Measurements from ENCODE around the gene UBD. TPM values are rescaled to one million over a fixed set of nuclear protein-coding genes. Genes with fewer than 3 reads are reported as not detected.

Gene UBD
- total and polyA plus RNA-seq, 2 experiments from 2014 or later = not detected

DNA sequence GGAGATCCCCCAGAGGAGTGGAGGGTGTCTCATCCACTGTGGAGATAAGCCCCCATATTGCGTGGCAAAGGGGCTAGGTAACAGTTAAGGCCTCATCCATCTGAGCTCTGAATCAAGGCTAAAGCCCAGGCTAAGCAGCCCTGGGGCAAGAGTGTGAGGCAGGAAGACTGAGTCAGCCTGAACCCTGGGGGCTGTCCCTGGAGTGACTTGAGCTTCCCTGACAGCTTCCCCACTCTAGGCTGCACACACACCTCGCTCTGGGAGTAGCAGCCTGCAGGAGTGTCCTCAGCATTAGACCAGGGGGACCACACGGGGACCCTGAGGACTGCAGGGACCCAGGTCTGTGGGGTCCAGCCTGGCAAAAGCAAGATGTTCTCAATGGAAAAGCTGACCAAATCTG lies 27.9 kb downstream of the UBD start:
- no peak overlapping the region for H2AFZ ChIP-seq
- H3K4me1 ChIP-seq (ENCODE audit: insufficient read depth) = no peaks in the 10 kb centered on the region
- Mint-ChIP-seq H3K9me3 (no peaks in the 10 kb centered on the region; the same call in 1 of the 3 replicates), H3K27me3 (ENCODE audit: insufficient read depth, low read depth, poor library complexity) (peaks cover 4% of the 10 kb centered on the region), H3K4me1 (no peaks in the 10 kb centered on the region), H3K4me3 (no peak overlapping the region), H3K36me3 (ENCODE audit: low read depth) (no peaks in the 10 kb centered on the region), H3K27ac (no peak overlapping the region)
- H3K27ac ChIP-seq (ENCODE audit: low read depth) = no peak overlapping the region
- no peaks in the 10 kb centered on the region for H3K27me3 ChIP-seq (ENCODE audit: insufficient read depth)
- DNase-seq (ENCODE audit: low spot score) (no peak), ATAC-seq (no peak)
- H3F3A ChIP-seq (replicated peaks; ENCODE audit: low read depth) = no peaks in the 10 kb centered on the region
- TF ChIP-seq ETS1 (IDR thresholded peaks at IDR 0.05) = no peak
- TF ChIP-seq, protein P1, sequence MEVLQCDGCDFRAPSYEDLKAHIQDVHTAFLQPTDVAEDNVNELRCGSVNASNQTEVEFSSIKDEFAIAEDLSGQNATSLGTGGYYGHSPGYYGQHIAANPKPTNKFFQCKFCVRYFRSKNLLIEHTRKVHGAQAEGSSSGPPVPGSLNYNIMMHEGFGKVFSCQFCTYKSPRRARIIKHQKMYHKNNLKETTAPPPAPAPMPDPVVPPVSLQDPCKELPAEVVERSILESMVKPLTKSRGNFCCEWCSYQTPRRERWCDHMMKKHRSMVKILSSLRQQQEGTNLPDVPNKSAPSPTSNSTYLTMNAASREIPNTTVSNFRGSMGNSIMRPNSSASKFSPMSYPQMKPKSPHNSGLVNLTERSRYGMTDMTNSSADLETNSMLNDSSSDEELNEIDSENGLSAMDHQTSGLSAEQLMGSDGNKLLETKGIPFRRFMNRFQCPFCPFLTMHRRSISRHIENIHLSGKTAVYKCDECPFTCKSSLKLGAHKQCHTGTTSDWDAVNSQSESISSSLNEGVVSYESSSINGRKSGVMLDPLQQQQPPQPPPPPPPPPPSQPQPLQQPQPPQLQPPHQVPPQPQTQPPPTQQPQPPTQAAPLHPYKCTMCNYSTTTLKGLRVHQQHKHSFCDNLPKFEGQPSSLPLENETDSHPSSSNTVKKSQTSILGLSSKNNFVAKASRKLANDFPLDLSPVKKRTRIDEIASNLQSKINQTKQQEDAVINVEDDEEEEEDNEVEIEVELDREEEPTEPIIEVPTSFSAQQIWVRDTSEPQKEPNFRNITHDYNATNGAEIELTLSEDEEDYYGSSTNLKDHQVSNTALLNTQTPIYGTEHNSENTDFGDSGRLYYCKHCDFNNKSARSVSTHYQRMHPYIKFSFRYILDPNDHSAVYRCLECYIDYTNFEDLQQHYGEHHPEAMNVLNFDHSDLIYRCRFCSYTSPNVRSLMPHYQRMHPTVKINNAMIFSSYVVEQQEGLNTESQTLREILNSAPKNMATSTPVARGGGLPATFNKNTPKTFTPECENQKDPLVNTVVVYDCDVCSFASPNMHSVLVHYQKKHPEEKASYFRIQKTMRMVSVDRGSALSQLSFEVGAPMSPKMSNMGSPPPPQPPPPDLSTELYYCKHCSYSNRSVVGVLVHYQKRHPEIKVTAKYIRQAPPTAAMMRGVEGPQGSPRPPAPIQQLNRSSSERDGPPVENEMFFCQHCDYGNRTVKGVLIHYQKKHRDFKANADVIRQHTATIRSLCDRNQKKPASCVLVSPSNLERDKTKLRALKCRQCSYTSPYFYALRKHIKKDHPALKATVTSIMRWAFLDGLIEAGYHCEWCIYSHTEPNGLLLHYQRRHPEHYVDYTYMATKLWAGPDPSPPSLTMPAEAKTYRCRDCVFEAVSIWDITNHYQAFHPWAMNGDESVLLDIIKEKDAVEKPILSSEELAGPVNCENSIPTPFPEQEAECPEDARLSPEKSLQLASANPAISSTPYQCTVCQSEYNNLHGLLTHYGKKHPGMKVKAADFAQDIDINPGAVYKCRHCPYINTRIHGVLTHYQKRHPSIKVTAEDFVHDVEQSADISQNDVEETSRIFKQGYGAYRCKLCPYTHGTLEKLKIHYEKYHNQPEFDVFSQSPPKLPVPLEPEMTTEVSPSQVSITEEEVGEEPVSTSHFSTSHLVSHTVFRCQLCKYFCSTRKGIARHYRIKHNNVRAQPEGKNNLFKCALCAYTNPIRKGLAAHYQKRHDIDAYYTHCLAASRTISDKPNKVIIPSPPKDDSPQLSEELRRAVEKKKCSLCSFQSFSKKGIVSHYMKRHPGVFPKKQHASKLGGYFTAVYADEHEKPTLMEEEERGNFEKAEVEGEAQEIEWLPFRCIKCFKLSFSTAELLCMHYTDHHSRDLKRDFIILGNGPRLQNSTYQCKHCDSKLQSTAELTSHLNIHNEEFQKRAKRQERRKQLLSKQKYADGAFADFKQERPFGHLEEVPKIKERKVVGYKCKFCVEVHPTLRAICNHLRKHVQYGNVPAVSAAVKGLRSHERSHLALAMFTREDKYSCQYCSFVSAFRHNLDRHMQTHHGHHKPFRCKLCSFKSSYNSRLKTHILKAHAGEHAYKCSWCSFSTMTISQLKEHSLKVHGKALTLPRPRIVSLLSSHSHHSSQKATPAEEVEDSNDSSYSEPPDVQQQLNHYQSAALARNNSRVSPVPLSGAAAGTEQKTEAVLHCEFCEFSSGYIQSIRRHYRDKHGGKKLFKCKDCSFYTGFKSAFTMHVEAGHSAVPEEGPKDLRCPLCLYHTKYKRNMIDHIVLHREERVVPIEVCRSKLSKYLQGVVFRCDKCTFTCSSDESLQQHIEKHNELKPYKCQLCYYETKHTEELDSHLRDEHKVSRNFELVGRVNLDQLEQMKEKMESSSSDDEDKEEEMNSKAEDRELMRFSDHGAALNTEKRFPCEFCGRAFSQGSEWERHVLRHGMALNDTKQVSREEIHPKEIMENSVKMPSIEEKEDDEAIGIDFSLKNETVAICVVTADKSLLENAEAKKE (CRISPR knock-in tag; IDR thresholded peaks at IDR 0.05) = no peak
- TF ChIP-seq STAT1 (IDR thresholded peaks at IDR 0.05; ENCODE audit: unreplicated experiment) = no peak
- no peak for TF ChIP-seq EZH2 (IDR thresholded peaks at IDR 0.05; ENCODE audit: low read depth, unreplicated experiment)
- TF ChIP-seq CREB1 (CRISPR knock-in tag; IDR thresholded peaks at IDR 0.05; ENCODE audit: low read depth) = no peak
- TF ChIP-seq, protein P2, sequence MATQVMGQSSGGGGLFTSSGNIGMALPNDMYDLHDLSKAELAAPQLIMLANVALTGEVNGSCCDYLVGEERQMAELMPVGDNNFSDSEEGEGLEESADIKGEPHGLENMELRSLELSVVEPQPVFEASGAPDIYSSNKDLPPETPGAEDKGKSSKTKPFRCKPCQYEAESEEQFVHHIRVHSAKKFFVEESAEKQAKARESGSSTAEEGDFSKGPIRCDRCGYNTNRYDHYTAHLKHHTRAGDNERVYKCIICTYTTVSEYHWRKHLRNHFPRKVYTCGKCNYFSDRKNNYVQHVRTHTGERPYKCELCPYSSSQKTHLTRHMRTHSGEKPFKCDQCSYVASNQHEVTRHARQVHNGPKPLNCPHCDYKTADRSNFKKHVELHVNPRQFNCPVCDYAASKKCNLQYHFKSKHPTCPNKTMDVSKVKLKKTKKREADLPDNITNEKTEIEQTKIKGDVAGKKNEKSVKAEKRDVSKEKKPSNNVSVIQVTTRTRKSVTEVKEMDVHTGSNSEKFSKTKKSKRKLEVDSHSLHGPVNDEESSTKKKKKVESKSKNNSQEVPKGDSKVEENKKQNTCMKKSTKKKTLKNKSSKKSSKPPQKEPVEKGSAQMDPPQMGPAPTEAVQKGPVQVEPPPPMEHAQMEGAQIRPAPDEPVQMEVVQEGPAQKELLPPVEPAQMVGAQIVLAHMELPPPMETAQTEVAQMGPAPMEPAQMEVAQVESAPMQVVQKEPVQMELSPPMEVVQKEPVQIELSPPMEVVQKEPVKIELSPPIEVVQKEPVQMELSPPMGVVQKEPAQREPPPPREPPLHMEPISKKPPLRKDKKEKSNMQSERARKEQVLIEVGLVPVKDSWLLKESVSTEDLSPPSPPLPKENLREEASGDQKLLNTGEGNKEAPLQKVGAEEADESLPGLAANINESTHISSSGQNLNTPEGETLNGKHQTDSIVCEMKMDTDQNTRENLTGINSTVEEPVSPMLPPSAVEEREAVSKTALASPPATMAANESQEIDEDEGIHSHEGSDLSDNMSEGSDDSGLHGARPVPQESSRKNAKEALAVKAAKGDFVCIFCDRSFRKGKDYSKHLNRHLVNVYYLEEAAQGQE (IDR thresholded peaks at IDR 0.05; ENCODE audit: unreplicated experiment) = no peak
- no peak for TF ChIP-seq POLR2AphosphoS5 (IDR thresholded peaks at IDR 0.05; ENCODE audit: low read depth)
- no peak for TF ChIP-seq EZH2phosphoT487 (IDR thresholded peaks at IDR 0.05; ENCODE audit: unreplicated experiment)
- no peak for TF ChIP-seq CTCF (conservative IDR thresholded peaks at IDR 0.05; ENCODE audit: low read depth in 2 of 2)
- no peak for TF ChIP-seq ZNF114 (CRISPR knock-in tag; IDR thresholded peaks at IDR 0.05)
- no peaks in the 10 kb centered on the region for H3K36me3 ChIP-seq (ENCODE audit: insufficient read depth)
- no peaks in the 10 kb centered on the region for H4K20me1 ChIP-seq (replicated peaks; ENCODE audit: insufficient read depth)
- no peaks in the 10 kb centered on the region for H3K79me2 ChIP-seq (replicated peaks; ENCODE audit: insufficient read depth)
- no peak overlapping the region for H3K4me2 ChIP-seq
- H3K4me3 ChIP-seq = no peak overlapping the region
- H3K9me2 ChIP-seq (ENCODE audit: insufficient read depth) = 0 out of 2 replicates have a peak, but pooled peaks cover 8% of the 10 kb centered on the region
